Large intestine (tissue), 3 donors: Measurements from ENCODE around the gene TNFRSF1A. TPM values are rescaled to one million over a fixed set of nuclear protein-coding genes. Genes with fewer than 3 reads are reported as not detected.

Experiments used
- DNase-seq, 2 donors: peaks; one replicate each; pipeline versions ENCODE4 v3.0.0 to v3.0.0-alpha.2; 2013
- H3K27ac ChIP-seq: one replicate; pipeline ENCODE4 v1.5.1; 2013; ENCODE audit warnings: low read length
- H3K27me3 ChIP-seq: 2 replicates; pipeline ENCODE4 v1.6.1; 2013; ENCODE audit warnings: low read length; ENCODE audit not compliant: control insufficient read depth, insufficient read depth
- H3K36me3 ChIP-seq: 2 replicates; pipeline ENCODE4 v1.6.1; 2013; ENCODE audit warnings: low read length; ENCODE audit not compliant: control insufficient read depth, insufficient read depth
- H3K4me1 ChIP-seq: one replicate; pipeline ENCODE4 v1.6.1; 2013; ENCODE audit warnings: low read length; ENCODE audit not compliant: control insufficient read depth, insufficient read depth
- H3K4me3 ChIP-seq: one replicate; pipeline ENCODE4 v1.5.1; 2013; ENCODE audit warnings: low read length
- H3K9me3 ChIP-seq: one replicate; pipeline ENCODE4 v1.6.1; 2013; ENCODE audit warnings: mild to moderate bottlenecking, low read depth, low read length, moderate library complexity; ENCODE audit not compliant: control insufficient read depth
- WGBS: methylation state at CpG from one replicate; pipeline ENCODE4 v1.1.5; 2013; ENCODE audit warnings: low lambda C conversion rate; ENCODE audit not compliant: insufficient coverage; 5-methylcytosine and 5-hydroxymethylcytosine counted together
- polyA plus RNA-seq: library from polyadenylated mRNA; unstranded; fragments of 120-200 nt; gene quantifications from one replicate; pipeline ENCODE4 v1.2.1, GENCODE V29; 2013

Gene TNFRSF1A
- polyA plus RNA-seq, 1 donor, result 122 TPM

DNA sequence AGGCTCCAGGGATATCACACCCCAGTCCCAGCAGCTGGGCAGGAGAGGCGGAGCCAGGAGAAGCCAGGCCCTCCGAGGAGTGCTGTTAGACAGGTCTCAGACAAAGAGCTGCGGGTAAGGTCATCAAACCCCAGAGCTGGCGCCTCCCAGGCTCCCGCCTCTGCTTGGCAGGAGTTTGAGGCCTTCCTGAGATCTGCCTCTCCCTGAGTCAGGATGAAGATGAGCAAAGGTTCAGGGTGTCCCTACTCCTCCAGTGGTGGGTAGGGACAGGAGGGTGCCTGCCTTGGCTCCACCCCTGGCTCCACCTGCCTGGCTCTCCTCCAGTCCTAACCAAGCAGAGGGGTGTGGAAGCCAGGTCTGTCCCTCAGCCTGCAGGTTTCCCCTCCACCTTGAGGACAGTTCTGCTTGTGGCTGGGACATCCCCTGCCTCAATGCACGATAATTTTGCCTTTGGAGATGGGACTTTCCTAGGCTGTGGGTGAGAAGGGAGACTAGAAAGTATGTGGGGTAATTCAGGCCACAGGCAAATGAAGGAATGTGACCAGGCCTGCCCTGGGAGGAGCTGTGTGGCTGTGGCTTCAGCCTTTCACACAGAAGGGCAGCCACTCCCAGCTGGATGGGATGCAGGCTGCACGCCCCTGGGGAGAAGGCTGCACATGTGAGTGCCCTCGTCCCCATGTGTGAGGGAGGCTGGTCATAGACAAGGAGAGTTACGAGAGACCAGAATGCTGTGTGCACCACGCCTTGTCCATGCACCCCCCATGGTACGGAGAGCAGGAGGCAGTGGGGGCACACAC, 29.1 kb downstream of the TNFRSF1A start:
- DNase-seq, result peak; percentile 89 to 95
- Histone ChIP-seq H3K27ac (peak overlapping the region; percentile 99), H3K4me1 (peaks cover 60% of the 10 kb centered on the region), H3K27me3 (no peaks in the 10 kb centered on the region), H3K9me3 (no peaks in the 10 kb centered on the region), H3K4me3 (peak overlapping the region; percentile 81), H3K36me3 (peaks cover 53% of the 10 kb centered on the region)
- no CpG with 5 or more reads among the region's 11 CpGs for WGBS

DNA sequence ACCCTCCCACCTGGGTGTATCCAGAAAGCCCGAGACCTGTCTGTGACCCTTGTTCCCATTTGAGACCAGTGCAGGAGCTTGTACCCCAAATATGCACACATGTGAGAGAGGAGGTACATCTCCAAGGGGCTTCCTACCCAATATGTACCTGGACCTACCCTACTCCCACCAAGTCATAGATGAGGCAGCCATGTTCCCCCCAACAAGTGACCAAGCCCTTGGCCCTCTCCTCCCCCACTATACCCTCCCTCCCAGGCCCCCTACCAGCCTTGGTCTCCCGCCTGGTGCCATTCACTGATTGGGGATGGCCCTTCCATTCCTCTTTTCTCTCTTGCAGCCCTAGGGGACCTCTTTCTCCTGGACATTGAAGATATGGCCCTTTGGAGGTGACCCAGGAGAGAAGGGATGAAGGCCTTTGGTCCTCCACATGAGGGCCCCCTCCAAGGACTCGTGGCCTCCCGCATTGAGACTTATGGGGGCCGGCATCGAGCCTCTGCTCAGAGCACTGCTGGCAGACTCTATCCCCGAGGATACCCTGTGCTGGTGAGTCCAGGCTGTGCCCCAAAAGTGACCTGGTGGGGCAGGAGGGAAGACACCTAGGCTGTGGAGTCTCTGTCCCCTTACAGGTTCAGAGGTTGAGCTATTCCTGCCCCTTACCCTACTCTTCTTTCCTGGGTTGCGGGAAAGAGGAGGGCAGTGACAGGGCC, 29.9 kb downstream of the TNFRSF1A start:
- peaks cover 62% of the 10 kb centered on the region for H3K4me1 ChIP-seq
- no peaks in the 10 kb centered on the region for H3K9me3 ChIP-seq
- H3K27ac ChIP-seq, result peak overlapping the region; percentile 99
- peaks cover 46% of the 10 kb centered on the region for H3K36me3 ChIP-seq
- H3K4me3 ChIP-seq, result peak overlapping the region; percentile 81
- DNase-seq, result no peak
- WGBS, result no CpG with 5 or more reads among the region's 8 CpGs
- no peaks in the 10 kb centered on the region for H3K27me3 ChIP-seq

DNA sequence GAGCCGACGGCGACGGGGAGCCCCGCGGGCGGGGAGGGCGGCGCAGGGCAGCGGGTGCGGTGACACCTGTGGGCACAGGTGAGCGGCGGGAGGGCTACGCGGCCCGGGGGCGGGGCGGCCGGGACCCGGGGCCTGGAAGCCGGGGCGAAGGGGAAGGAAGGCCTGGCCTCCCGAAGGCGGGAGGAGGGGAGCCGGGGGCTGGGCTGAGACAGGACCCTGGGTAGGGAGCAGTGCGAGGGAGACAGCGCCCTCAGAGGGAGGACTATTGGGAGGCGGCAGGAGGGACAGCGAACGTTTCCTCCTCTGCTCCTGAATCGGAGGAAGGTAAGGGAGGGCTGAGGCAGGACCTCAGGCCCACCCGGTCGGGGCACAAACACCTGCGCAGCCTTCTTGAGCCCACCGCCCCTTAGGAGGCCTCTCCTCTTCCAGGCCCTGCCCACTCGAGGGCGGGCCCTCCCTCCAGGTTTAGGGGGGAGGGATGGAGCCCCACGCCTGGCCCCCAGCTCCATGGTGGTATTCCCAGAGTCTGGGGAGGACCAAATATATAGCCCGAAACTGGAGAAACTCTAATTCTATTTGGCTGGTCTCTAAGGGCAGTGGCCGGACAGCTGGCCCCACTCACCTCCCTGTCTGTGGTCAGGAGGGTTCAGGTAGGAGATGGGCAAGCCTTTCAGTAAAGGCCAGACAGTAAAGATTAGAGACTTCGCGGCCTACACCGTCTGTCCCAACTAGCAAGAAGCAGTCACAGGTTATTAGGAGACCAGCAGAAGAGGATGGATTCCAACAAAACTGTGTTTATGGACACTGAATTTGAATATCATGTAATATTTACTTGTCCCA, 30.9 kb downstream of the TNFRSF1A start:
- Histone ChIP-seq H3K36me3 (peaks cover 36% of the 10 kb centered on the region), H3K9me3 (no peaks in the 10 kb centered on the region), H3K27me3 (no peaks in the 10 kb centered on the region), H3K4me1 (peaks cover 57% of the 10 kb centered on the region), H3K4me3 (peak overlapping the region; percentile 81), H3K27ac (peak overlapping the region; percentile 99)
- peak in 1 of 2 donors; percentile 72 for DNase-seq
- no CpG with 5 or more reads among the region's 43 CpGs for WGBS

DNA sequence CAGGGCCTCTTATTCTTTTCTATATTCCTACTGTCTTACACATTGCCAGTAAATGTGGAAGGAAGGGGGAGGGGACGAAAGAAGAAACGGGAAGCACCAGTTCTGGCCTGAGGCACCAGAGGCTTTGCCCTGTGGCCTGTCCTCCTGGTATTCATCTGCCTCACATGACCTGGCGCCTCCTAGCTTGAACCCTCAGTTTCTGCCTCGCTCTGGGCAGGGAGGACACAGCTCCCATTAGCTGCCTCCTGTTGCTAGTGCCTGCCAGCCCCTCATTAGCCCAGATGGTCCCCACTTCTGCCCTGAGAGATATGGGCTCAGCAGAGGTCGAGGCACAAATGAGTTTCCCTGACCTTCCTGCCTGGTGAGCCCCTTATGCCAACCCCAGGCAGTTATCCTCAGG, 34.3 kb downstream of the TNFRSF1A start:
- peak in 1 of 2 donors; percentile 61 for DNase-seq
- no CpG with 5 or more reads among the region's 5 CpGs for WGBS
- no peak overlapping the region for H3K4me3 ChIP-seq
- no peaks in the 10 kb centered on the region for H3K9me3 ChIP-seq
- H3K4me1 ChIP-seq, result peaks cover 58% of the 10 kb centered on the region
- H3K36me3 ChIP-seq, result peaks cover 4% of the 10 kb centered on the region
- peak overlapping the region; percentile 99 for H3K27ac ChIP-seq
- no peaks in the 10 kb centered on the region for H3K27me3 ChIP-seq

DNA sequence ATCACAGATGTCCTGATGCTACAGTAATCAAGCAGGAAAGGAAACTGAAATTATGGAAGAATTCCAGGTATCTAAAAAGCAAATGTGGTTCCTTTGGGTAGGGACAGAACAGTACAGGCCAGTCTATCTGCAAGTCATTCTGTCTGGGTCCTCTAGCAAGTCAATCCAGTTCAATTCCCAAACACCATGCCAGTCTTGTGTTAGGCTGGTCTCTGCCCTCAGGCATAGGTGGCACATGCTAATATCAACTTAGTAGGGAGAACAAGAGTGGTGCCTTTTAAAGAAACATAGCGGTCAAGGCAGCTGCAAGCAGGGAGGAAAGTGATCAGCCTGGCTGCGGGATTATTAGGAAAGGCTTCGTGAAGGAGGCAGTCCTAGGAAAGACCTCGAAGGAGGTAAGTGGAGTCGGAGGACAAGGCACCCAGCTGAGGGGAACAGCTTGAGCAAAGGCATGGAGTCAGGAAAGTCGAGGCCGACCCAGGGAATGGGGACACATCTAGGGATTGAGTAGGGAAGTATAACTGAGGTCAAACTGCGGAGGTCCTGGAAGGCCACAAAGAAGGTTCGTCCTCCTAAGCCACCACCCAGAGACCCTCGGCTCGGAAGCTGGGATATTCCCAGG, 35.2 kb downstream of the TNFRSF1A start:
- no peak for DNase-seq
- no peaks in the 10 kb centered on the region for H3K9me3 ChIP-seq
- 100% methylated on average over 1 of the region's 11 CpGs for WGBS
- no peak overlapping the region for H3K4me3 ChIP-seq
- H3K27me3 ChIP-seq, result no peaks in the 10 kb centered on the region
- no peaks in the 10 kb centered on the region for H3K36me3 ChIP-seq
- H3K27ac ChIP-seq, result no peak overlapping the region
- peaks cover 58% of the 10 kb centered on the region for H3K4me1 ChIP-seq

DNA sequence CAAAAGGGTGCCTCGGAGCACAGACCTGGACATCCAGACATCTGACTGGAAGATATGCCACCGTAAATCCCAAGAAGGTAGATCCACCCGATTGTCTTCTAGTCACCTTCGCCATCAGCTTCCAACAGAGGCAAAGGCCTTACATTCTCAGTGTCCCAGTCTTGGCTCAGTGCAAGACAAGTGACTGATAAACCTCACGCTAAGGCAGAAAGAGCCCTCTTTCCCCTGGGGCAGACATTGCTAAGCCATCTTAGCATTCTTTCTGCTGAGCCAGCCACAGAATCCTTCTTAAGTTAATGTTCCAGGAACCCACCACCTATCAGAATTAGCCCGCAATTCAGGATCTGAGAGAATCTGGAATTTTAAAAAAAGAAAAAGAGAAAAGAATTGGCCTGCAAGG, 35.7 kb downstream of the TNFRSF1A start:
- H3K36me3 ChIP-seq, result no peaks in the 10 kb centered on the region
- DNase-seq, result no peak
- WGBS, result no CpG with 5 or more reads among the region's 6 CpGs
- no peak overlapping the region for H3K4me3 ChIP-seq
- no peak overlapping the region for H3K27ac ChIP-seq
- H3K27me3 ChIP-seq, result no peaks in the 10 kb centered on the region
- H3K9me3 ChIP-seq, result no peaks in the 10 kb centered on the region
- H3K4me1 ChIP-seq, result peaks cover 56% of the 10 kb centered on the region

DNA sequence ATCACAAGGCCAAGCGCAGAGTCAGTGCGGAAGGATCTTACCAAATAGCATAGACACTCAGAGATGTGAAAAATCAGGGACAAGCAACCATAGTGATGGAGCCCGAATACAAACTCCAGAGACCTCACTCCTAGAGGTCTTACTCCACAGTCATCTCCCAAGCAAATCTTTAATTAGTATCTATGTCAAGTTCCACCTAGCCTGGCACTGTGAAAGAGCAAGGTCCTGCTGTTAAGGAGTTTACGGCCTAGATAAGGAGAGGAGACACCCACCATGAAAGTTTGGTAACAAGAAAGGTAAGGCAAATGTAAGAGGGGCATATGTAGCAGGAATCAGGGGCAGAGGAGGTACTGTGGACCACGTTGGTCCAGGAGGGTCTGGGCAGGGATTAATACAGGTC, 38.8 kb downstream of the TNFRSF1A start:
- H3K27me3 ChIP-seq, result no peaks in the 10 kb centered on the region
- peak; percentile 70 to 86 for DNase-seq
- peaks cover 50% of the 10 kb centered on the region for H3K4me1 ChIP-seq
- H3K9me3 ChIP-seq, result peaks cover 5% of the 10 kb centered on the region
- peak overlapping the region; percentile 72 for H3K27ac ChIP-seq
- H3K4me3 ChIP-seq, result no peak overlapping the region
- WGBS, result no CpG with 5 or more reads among the region's 5 CpGs
- no peaks in the 10 kb centered on the region for H3K36me3 ChIP-seq

DNA sequence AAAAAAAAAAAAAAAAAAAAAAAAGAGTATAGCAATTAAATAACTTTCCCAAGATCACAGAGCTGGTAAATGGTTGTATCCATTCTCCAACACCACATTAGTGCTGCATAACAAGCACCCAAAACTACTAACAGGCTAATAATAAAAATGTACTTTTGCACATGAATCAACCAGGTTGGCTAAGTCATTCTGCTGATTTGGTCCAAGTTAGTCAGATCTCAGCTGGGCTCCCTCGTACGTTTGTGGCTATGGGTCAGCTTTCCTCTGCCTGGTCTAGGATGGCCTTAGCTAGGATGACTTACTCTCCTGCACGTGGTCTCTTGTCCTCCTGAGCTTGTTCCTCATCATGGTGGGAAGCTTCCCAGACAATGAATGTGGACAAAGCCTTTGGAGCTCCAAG, 39.3 kb downstream of the TNFRSF1A start:
- Histone ChIP-seq H3K4me3 (no peak overlapping the region), H3K27ac (peak overlapping the region; percentile 72), H3K27me3 (no peaks in the 10 kb centered on the region), H3K4me1 (peaks cover 50% of the 10 kb centered on the region), H3K9me3 (peaks cover 5% of the 10 kb centered on the region), H3K36me3 (no peaks in the 10 kb centered on the region)
- no CpG with 5 or more reads among the region's 3 CpGs for WGBS
- no peak for DNase-seq

DNA sequence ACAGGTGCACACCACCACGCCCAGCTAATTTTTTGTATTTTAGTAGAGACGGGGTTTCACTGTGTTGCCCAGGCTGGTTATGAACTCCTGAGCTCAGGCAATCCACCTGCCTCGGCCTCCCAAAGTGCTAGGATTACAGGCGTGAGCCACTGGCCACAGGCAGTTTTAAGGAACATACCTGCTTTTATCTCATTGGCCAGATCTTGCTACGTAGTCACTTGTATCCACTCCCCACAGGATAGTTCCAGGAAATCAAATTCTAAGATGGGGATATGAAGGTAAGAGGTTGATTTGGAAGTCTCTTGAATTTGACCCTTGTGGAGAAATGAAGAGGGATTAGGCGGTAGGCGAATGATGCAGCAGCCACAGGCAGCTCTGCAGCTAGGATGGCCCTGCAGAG, 40.2 kb downstream of the TNFRSF1A start:
- DNase-seq, result no peak
- H3K27me3 ChIP-seq, result no peaks in the 10 kb centered on the region
- peak overlapping the region; percentile 72 for H3K27ac ChIP-seq
- H3K9me3 ChIP-seq, result peaks cover 5% of the 10 kb centered on the region
- H3K4me3 ChIP-seq, result no peak overlapping the region
- no peaks in the 10 kb centered on the region for H3K36me3 ChIP-seq
- H3K4me1 ChIP-seq, result peaks cover 49% of the 10 kb centered on the region
- no CpG with 5 or more reads among the region's 7 CpGs for WGBS

DNA sequence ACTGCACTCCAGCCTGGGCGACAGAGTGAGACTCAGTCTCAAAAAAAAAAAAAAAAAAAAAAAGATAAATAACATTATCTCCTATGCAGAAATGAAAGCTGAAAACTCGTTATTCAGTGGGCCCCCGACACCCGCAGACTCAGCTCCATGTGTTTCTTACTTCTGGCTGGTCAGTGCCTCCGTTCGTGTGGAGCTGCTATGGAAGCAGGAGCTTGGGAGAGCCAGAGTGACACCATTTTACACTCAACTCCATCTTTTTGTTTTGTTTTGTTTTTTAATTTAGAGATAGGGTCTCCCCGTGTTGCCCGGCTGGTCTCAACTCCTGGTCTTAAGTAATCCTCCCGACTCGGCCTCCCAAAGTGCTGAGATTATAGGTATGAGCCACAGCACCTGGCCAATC, 44.7 kb downstream of the TNFRSF1A start:
- peak overlapping the region; percentile 64 for H3K27ac ChIP-seq
- peaks cover 64% of the 10 kb centered on the region for H3K4me1 ChIP-seq
- peak in 1 of 2 donors; percentile 8 for DNase-seq
- H3K27me3 ChIP-seq, result no peaks in the 10 kb centered on the region
- H3K4me3 ChIP-seq, result no peak overlapping the region
- peaks cover 5% of the 10 kb centered on the region for H3K9me3 ChIP-seq
- no peaks in the 10 kb centered on the region for H3K36me3 ChIP-seq
- WGBS, result no CpG with 5 or more reads among the region's 10 CpGs
